Colonic mucosa (tissue), 4 donors: ENCODE results near the gene RPL28. TPM values are rescaled to one million over a fixed set of nuclear protein-coding genes. Genes with fewer than 3 reads are reported as not detected.

ENCODE experiments used
- DNase-seq: peaks from one replicate; pipeline ENCODE4 v3.0.0-alpha.2; 2020
- H3K27ac ChIP-seq: fragments of 200-600 bp; one replicate; pipeline ENCODE4 v1.8.0; 2021
- H3K27me3 ChIP-seq: fragments of 200-600 bp; one replicate; pipeline ENCODE4 v1.8.0; 2021
- H3K36me3 ChIP-seq: fragments of 200-600 bp; one replicate; pipeline ENCODE4 v1.8.0; 2021
- H3K4me1 ChIP-seq: fragments of 200-600 bp; one replicate; pipeline ENCODE4 v1.8.0; 2021; ENCODE audit warnings: mild to moderate bottlenecking
- H3K4me3 ChIP-seq: fragments of 200-600 bp; one replicate; pipeline ENCODE4 v1.8.0; 2021
- H3K9ac ChIP-seq, 2 donors: one replicate each; pipeline ENCODE4 v1.7.0; 2013; ENCODE audit warnings: control low read depth in 2 of 2, low read depth in 2 of 2, low read length in 2 of 2
- H3K9me3 ChIP-seq: fragments of 200-600 bp; one replicate; pipeline ENCODE4 v1.8.0; 2021
- intact Hi-C: fragments of 100-400 bp; cut with DNase I; formaldehyde crosslinking; loops from one replicate; pipeline ENCODE4 v1.14.1; 2022
- total RNA-seq, 2 donors: library from RNA; stranded (reverse); fragmentation: NEBNext Ultra II Directional in 1 of 2; extraction: Animal tissue kit (Norgen Biotek cat#: 25700) in 1 of 2; gene quantifications; one replicate each; pipeline ENCODE4 v1.2.1, GENCODE V29; 2021
- TF ChIP-seq, protein P1 (sequence below): fragments of 200-600 bp; IDR thresholded peaks from one replicate; pipeline ENCODE4 v1.8.0; 2022; ENCODE audit warnings: antibody characterized with exemption, mild to moderate bottlenecking
- donor health status: healthy.
- donor health status: DM: no; HTN: no; CAD: no.
- donor health status: DM: no; HTN: no; CAD: no.

The RPL28 gene
- total RNA-seq, 2 donors from 2014 or later, result 1,447 to 1,819 TPM

GRCh38 chr19:55451965-55452748, 66.4 kb downstream of the RPL28 start:
- intact Hi-C loops, result no loop called here
- Histone ChIP-seq H3K4me1 (no peaks in the 10 kb centered on the region), H3K4me3 (no peak overlapping the region), H3K9me3 (no peaks in the 10 kb centered on the region), H3K27ac (no peak overlapping the region), H3K9ac (peak overlapping the region in 1 of 2 donors; percentile 35), H3K36me3 (no peaks in the 10 kb centered on the region), H3K27me3 (peaks cover 22% of the 10 kb centered on the region)
- DNase-seq, result no peak
- TF ChIP-seq, protein P1, sequence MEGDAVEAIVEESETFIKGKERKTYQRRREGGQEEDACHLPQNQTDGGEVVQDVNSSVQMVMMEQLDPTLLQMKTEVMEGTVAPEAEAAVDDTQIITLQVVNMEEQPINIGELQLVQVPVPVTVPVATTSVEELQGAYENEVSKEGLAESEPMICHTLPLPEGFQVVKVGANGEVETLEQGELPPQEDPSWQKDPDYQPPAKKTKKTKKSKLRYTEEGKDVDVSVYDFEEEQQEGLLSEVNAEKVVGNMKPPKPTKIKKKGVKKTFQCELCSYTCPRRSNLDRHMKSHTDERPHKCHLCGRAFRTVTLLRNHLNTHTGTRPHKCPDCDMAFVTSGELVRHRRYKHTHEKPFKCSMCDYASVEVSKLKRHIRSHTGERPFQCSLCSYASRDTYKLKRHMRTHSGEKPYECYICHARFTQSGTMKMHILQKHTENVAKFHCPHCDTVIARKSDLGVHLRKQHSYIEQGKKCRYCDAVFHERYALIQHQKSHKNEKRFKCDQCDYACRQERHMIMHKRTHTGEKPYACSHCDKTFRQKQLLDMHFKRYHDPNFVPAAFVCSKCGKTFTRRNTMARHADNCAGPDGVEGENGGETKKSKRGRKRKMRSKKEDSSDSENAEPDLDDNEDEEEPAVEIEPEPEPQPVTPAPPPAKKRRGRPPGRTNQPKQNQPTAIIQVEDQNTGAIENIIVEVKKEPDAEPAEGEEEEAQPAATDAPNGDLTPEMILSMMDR, result no peak

Other genes with a start within 250 kb of the RPL28 start
- gene TNNT1, start 236.7 kb upstream of the RPL28 start, total RNA-seq, result 1 to 10 TPM in 1 of 2 donors, under 1 TPM in 1; 0.69 to 2.1 TPM
- 1 to 10 TPM in 1 of 2 donors, under 1 TPM in 1; 0.64 to 1.2 TPM for gene TNNI3, start 228.2 kb upstream of the RPL28 start, total RNA-seq
- 1 to 10 TPM; 1.6 to 2.4 TPM for gene DNAAF3, start 219.3 kb upstream of the RPL28 start, total RNA-seq
- gene SYT5, start 205.6 kb upstream of the RPL28 start, total RNA-seq, result 1 to 10 TPM in 1 of 2 donors, under 1 TPM in 1; 0.67 to 3.2 TPM
- gene PTPRH, start 176.4 kb upstream of the RPL28 start, total RNA-seq, result 100 to 1,000 TPM in 1 of 2 donors, 10 to 100 TPM in 1; 76.3 to 131 TPM
- 1 to 10 TPM; 2.1 to 5.3 TPM for gene TMEM86B, start 157.2 kb upstream of the RPL28 start, total RNA-seq
- gene PPP6R1, start 126.9 kb upstream of the RPL28 start, total RNA-seq, result 10 to 100 TPM; 65.1 to 97.2 TPM
- gene HSPBP1, start 105.8 kb upstream of the RPL28 start, total RNA-seq, result 10 to 100 TPM; 29.0 to 82.3 TPM
- gene BRSK1, start 101.9 kb upstream of the RPL28 start, total RNA-seq, result 1 to 10 TPM in 1 of 2 donors, under 1 TPM in 1; 0.59 to 2.3 TPM
- 10 to 100 TPM in 1 of 2 donors, 1 to 10 TPM in 1; 9.7 to 47.2 TPM for gene TMEM150B, start 60.6 kb upstream of the RPL28 start, total RNA-seq
- gene KMT5C, start 46.1 kb upstream of the RPL28 start, total RNA-seq, result 10 to 100 TPM; 14.9 to 24.9 TPM
- gene COX6B2, start 31.2 kb upstream of the RPL28 start, total RNA-seq, result 10 to 100 TPM; 12.9 to 15.2 TPM
- not detected for gene GARIN5B, start 22.7 kb upstream of the RPL28 start, total RNA-seq
- gene IL11, start 15.5 kb upstream of the RPL28 start, total RNA-seq, result under 1 TPM in 1 of 2 donors, not detected in 1; 0.64 TPM
- not detected for gene TMEM190, start 9.1 kb upstream of the RPL28 start, total RNA-seq
- gene TMEM238, start 1.6 kb upstream of the RPL28 start, total RNA-seq, result 10 to 100 TPM; 78.1 to 85.9 TPM
- gene UBE2S, start 21.9 kb downstream of the RPL28 start, total RNA-seq, result 100 to 1,000 TPM in 1 of 2 donors, 10 to 100 TPM in 1; 43.8 to 147 TPM
- not detected for gene SHISA7, start 57.4 kb downstream of the RPL28 start, total RNA-seq
- 100 to 1,000 TPM in 1 of 2 donors, 10 to 100 TPM in 1; 89.8 to 132 TPM for gene ISOC2, start 75.7 kb downstream of the RPL28 start, total RNA-seq
- not detected for gene C19orf85, start 78.8 kb downstream of the RPL28 start, total RNA-seq
- gene ZNF628, start 90.7 kb downstream of the RPL28 start, total RNA-seq, result 1 to 10 TPM; 8.6 to 8.9 TPM
- 1 to 10 TPM; 4.9 to 7.7 TPM for gene NAT14, start 99.3 kb downstream of the RPL28 start, total RNA-seq
- gene SSC5D, start 102.5 kb downstream of the RPL28 start, total RNA-seq, result 1 to 10 TPM; 2.2 to 7.4 TPM
- not detected for gene SBK2, start 151.2 kb downstream of the RPL28 start, total RNA-seq
- gene SBK3, start 159.6 kb downstream of the RPL28 start, total RNA-seq, result not detected
- 1 to 10 TPM; 8.0 to 8.7 TPM for gene ZNF579, start 194.9 kb downstream of the RPL28 start, total RNA-seq
- 10 to 100 TPM; 12.2 to 14.5 TPM for gene FIZ1, start 213.6 kb downstream of the RPL28 start, total RNA-seq
- 10 to 100 TPM; 30.4 to 33.9 TPM for gene ZNF524, start 214.4 kb downstream of the RPL28 start, total RNA-seq
- gene ZNF865, start 219.7 kb downstream of the RPL28 start, total RNA-seq, result 10 to 100 TPM; 12.9 to 13.1 TPM
- 10 to 100 TPM in 1 of 2 donors, 1 to 10 TPM in 1; 9.9 to 10.2 TPM for gene ZNF784, start 238.6 kb downstream of the RPL28 start, total RNA-seq